Immature natural killer cell (primary cell): ENCODE results near the gene SPSB4. TPM values are rescaled to one million over a fixed set of nuclear protein-coding genes. Genes with fewer than 3 reads are reported as not detected.

ENCODE experiments used
- DNase-seq, 3 donors: peaks; one replicate each; pipeline ENCODE4 v3.0.0; 2022; ENCODE audit warnings: mixed read lengths in 1 of 3
- H3K27ac Mint-ChIP-seq, 6 donors: one replicate each; pipeline ENCODE4 v1.8.0; 2020; ENCODE audit warnings: mixed read lengths in 6 of 6, mild to moderate bottlenecking in 5 of 6, inconsistent platforms in 4 of 6, moderate library complexity in 3 of 6
- H3K27me3 Mint-ChIP-seq, 3 donors: one replicate each; pipeline ENCODE4 v1.8.0; 2020 to 2021; ENCODE audit warnings: low read depth in 3 of 3, mild to moderate bottlenecking in 3 of 3, mixed read lengths in 3 of 3, moderate library complexity in 3 of 3, inconsistent platforms in 1 of 3
- H3K36me3 Mint-ChIP-seq, 3 donors: one replicate each; pipeline ENCODE4 v1.8.0; 2020; ENCODE audit warnings: mixed read lengths in 3 of 3, inconsistent platforms in 2 of 3, mild to moderate bottlenecking in 2 of 3
- H3K4me1 Mint-ChIP-seq, 2 donors: one replicate each; pipeline ENCODE4 v1.8.0; 2020; ENCODE audit warnings: inconsistent platforms in 2 of 2, mild to moderate bottlenecking in 2 of 2, mixed read lengths in 2 of 2, moderate library complexity in 1 of 2
- H3K4me3 Mint-ChIP-seq, 5 donors: one replicate each; pipeline ENCODE4 v1.8.0; 2020; ENCODE audit warnings: mild to moderate bottlenecking in 5 of 5, mixed read lengths in 5 of 5, inconsistent platforms in 3 of 5, moderate library complexity in 3 of 5
- H3K9me3 Mint-ChIP-seq, 6 donors: one replicate each; pipeline ENCODE4 v1.8.0; 2020; ENCODE audit warnings: mild to moderate bottlenecking in 6 of 6, mixed read lengths in 6 of 6, inconsistent platforms in 4 of 6, moderate library complexity in 3 of 6
- polyA plus RNA-seq, 3 donors: library from polyadenylated mRNA; unstranded; fragments of 300-500 nt; fragmentation: Illumina TruSeq; gene quantifications; one replicate each; pipeline ENCODE4 v1.2.3, GENCODE V29; 2021

Gene SPSB4
- polyA plus RNA-seq, 3 donors from 2014 or later: not detected

DNA sequence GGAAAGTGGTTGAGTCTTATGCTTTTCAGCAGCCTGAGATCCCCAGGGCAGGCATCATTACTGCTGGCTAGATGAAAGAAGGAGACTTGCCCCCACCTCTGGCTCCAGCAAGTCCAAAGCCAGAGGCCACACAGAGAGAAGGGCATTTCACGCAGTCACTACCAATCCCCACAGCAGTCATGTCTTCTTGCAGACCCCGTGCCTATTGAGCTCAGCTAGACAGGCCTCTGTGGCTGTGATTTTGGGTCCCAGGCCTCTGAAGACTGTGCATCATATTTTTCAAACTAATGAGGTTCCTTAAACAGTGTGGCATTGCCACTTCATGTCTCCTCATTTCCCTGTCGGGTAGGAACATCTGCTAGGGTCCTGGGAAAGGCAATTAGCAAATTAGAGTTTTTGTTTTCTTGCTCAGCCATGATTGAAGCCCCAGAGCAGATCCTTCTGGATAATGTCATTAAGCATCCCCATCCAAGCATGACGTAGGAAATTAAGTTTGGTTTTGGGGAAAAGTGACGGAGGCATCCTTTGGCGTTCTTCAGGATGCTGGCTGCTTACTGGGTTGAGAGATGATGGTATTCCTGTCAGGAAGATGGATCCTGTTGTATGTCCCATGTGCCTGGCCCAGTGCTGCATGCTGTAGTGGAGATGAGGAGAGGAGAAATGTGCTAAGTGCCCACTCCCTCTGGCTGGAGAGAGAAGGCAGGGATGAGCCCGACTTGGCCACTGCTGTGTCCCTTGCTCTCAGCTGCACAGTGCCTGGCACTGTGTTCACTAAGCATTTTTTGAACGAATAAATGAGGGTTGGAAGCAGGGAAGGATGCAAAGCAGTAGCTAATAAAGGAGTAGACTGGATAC, 7.0 kb downstream of the SPSB4 start:
- Mint-ChIP-seq H3K27me3 (peaks cover 5 to 8% (median 6%) of the 10 kb centered on the region in 3 donors), H3K36me3 (peaks cover 0 to 3% (median 0%) of the 10 kb centered on the region in 3 donors), H3K4me1 (peaks cover 4 to 7% of the 10 kb centered on the region in 2 donors), H3K9me3 (no peaks in the 10 kb centered on the region), H3K4me3 (no peak overlapping the region), H3K27ac (no peak overlapping the region)
- no peak for DNase-seq

- no peaks in the 10 kb centered on the region for H3K9me3 Mint-ChIP-seq
- DNase-seq: no peak
- peak overlapping the region in 1 of 6 donors; percentile 68 for H3K27ac Mint-ChIP-seq
- no peak overlapping the region for H3K4me3 Mint-ChIP-seq
- H3K4me1 Mint-ChIP-seq: peaks cover 12 to 15% of the 10 kb centered on the region in 2 donors
- peaks cover 3 to 8% (median 6%) of the 10 kb centered on the region in 3 donors for H3K27me3 Mint-ChIP-seq
- H3K36me3 Mint-ChIP-seq: peaks cover 0 to 3% (median 0%) of the 10 kb centered on the region in 3 donors
Measured at GRCh38 chr3:141058996-141059395, 7.8 kb downstream of the SPSB4 start.

- no peak overlapping the region for H3K27ac Mint-ChIP-seq
- peaks cover 0 to 8% (median 3%) of the 10 kb centered on the region in 3 donors for H3K27me3 Mint-ChIP-seq
- no peak for DNase-seq
- H3K9me3 Mint-ChIP-seq: no peaks in the 10 kb centered on the region
- peaks cover 18 to 21% of the 10 kb centered on the region in 2 donors for H3K4me1 Mint-ChIP-seq
- peaks cover 0 to 3% (median 0%) of the 10 kb centered on the region in 3 donors for H3K36me3 Mint-ChIP-seq
- H3K4me3 Mint-ChIP-seq: no peak overlapping the region
Measured at GRCh38 chr3:141059816-141060215, 8.7 kb downstream of the SPSB4 start.

- H3K27me3 Mint-ChIP-seq: peaks cover 0 to 8% (median 0%) of the 10 kb centered on the region in 3 donors
- peaks cover 20 to 24% of the 10 kb centered on the region in 2 donors for H3K4me1 Mint-ChIP-seq
- DNase-seq: no peak
- no peak overlapping the region for H3K27ac Mint-ChIP-seq
- peaks cover 0 to 3% (median 0%) of the 10 kb centered on the region in 3 donors for H3K36me3 Mint-ChIP-seq
- H3K4me3 Mint-ChIP-seq: no peak overlapping the region
- no peaks in the 10 kb centered on the region for H3K9me3 Mint-ChIP-seq
Measured at GRCh38 chr3:141060327-141060726, 9.2 kb downstream of the SPSB4 start.

DNA sequence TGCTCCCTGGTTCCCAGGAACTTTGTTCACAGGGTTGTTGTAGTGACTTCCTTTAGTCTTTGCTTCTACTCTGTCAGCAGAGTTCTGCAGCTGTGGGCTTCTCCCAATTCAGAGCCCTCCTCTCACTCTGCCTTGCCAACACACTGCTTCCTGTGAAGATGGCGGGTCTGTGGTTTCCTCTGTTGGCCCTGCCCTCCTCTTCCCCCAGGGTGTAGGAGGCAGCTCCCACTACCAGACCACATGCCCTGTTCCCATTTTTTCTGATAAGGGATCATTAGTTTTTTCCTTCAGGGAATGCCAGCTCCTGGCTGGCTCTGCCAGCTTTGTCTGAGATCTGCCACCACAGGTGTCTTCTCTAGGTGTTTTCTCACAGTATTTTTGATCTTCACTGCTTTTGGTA, 12.7 kb downstream of the SPSB4 start:
- H3K4me3 Mint-ChIP-seq: peak overlapping the region; percentile 19 to 65 (median 51)
- peaks cover 20 to 27% of the 10 kb centered on the region in 2 donors for H3K4me1 Mint-ChIP-seq

DNA sequence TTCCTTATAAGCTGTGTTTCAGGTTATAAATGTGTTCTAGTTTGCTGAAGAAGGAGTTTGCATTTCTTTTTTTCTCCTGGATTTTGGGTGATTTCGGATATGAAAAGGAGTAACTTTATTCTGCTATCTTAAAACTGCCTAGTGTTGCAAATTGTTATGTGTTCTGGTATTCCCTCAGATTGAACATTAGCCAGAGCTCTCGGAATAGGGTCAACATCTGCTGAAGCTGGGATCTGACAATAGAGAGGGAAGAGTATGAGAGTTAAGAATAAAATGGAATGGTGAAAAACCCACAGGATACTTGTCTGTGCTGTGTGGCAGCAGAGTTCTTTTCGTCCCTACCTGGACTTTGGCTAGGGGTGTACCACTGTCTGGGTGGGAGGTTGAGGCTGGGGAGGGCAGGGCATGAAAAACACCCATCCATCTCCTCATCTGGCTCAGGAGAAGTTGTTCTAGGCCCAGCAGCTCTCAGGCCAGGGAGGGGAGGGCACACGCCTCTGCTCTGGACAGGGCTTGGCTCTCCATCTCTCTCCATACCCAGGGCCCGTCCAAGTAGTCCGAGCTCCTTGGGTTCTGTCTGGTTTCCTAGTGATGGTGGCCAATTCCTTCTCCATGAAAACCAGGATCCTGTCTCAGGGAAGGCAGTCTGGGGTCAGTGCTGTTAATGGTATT, 13.2 kb downstream of the SPSB4 start:
- Mint-ChIP-seq H3K27me3 (peaks cover 0 to 3% (median 0%) of the 10 kb centered on the region in 3 donors), H3K27ac (peak overlapping the region in 2 of 6 donors; percentile 22 to 77)

More for the DNA sequence above, 12.7 kb downstream of the SPSB4 start:
- Mint-ChIP-seq H3K36me3 (peaks cover 0 to 3% (median 0%) of the 10 kb centered on the region in 3 donors), H3K27me3 (peaks cover 0 to 3% (median 0%) of the 10 kb centered on the region in 3 donors), H3K9me3 (no peaks in the 10 kb centered on the region), H3K27ac (peak overlapping the region; percentile 1 to 77 (median 48))
- peak in 2 of 3 donors; percentile 14 to 27 for DNase-seq

DNA sequence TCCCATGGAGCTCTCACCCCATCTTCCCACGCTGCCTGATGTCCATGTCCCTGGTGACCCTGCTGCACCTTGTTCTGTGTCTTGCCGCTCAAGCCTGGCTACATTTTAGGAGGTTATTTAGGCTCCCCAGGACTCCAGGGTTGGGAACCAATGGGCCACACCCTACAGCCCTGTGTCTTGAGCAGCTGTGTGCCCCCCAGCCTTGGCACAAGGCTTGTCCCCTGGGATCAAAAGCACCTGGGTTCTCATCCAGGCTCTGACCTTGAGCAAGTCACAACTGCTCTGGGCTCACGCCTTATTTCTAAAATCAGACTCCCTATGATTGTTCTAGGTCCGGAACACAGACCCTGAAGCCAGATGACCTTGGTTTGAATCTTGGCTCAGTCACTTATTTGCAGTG, 14.1 kb downstream of the SPSB4 start:
- DNase-seq: no peak
- no peaks in the 10 kb centered on the region for H3K9me3 Mint-ChIP-seq
- H3K27ac Mint-ChIP-seq: peak overlapping the region in 1 of 6 donors; percentile 40
- H3K4me1 Mint-ChIP-seq: peaks cover 20 to 27% of the 10 kb centered on the region in 2 donors
- H3K36me3 Mint-ChIP-seq: no peaks in the 10 kb centered on the region
- H3K4me3 Mint-ChIP-seq: no peak overlapping the region
- peaks cover 0 to 3% (median 0%) of the 10 kb centered on the region in 3 donors for H3K27me3 Mint-ChIP-seq

More for the DNA sequence above, 13.2 kb downstream of the SPSB4 start:
- peaks cover 20 to 27% of the 10 kb centered on the region in 2 donors for H3K4me1 Mint-ChIP-seq
- H3K9me3 Mint-ChIP-seq: no peaks in the 10 kb centered on the region
- H3K4me3 Mint-ChIP-seq: peak overlapping the region in 3 of 5 donors; percentile 43 to 65 (median 51)
- no peak for DNase-seq
- no peaks in the 10 kb centered on the region for H3K36me3 Mint-ChIP-seq

DNA sequence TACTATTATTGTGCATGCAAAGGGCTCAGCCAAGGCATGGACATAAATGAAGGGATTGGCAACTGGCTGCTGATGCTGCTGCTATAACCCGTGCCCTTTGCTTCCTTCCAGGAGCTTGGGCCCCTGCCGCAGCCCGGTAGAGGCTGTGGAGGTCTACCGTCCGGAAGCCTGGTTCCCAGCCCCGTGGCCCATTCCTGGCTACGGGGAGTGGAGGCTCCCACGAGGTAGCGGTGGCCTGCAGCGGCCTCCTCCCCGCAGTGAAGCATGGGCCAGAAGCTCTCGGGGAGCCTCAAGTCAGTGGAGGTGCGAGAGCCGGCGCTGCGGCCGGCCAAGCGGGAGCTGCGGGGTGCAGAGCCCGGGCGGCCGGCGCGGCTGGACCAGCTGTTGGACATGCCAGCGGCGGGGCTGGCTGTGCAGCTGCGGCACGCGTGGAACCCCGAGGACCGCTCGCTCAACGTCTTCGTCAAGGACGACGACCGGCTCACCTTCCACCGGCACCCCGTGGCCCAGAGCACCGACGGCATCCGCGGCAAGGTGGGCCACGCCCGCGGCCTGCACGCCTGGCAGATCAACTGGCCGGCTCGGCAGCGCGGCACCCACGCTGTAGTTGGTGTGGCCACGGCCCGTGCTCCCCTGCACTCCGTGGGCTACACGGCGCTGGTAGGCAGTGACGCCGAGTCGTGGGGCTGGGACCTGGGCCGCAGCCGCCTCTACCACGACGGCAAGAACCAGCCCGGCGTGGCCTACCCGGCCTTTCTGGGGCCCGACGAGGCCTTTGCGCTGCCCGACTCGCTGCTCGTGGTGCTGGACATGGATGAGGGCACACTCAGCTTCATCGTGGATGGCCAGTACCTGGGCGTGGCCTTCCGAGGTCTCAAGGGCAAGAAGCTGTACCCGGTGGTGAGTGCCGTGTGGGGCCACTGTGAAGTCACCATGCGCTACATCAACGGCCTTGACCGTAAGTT, 15.0 kb downstream of the SPSB4 start:
- H3K36me3 Mint-ChIP-seq: no peaks in the 10 kb centered on the region
- peaks cover 20 to 27% of the 10 kb centered on the region in 2 donors for H3K4me1 Mint-ChIP-seq
- H3K9me3 Mint-ChIP-seq: no peaks in the 10 kb centered on the region
- H3K4me3 Mint-ChIP-seq: no peak overlapping the region
- no peak for DNase-seq
- H3K27me3 Mint-ChIP-seq: peaks cover 0 to 3% (median 0%) of the 10 kb centered on the region in 3 donors
- H3K27ac Mint-ChIP-seq: no peak overlapping the region

DNA sequence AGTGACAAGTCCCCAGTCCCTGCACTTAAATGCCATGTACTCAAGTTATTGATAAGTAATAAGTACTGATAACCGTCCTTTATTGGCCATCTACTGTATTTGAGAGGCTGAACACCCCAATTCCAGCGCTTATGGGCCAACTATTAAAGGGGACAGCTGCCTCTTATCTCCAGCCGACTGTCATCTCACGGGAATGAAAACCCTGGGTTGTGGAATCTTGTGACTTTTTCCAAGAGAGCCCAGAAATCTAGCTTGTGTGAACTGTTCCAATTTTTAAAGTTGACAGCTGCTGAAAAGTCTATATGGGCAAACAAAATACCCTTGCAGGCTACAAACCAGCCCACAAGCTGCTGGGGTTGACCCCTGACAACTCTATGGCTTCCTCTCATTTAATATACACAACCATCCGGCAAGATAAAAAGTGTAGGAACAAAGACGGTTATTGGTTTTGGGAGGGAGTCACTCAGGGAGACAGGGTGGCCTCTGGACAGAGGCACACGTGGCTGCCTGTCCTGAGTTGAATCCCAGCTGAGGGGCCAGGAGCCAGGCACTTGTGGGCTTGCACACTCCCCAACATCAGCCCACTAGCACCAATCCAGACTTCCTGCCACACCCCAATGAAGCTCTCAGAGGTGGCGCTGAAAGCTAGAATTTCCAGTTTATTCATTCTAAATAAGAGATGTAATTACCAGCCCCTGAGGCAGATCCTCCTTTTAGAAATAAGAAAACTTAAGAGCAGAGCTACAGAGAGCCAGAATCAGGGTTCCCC, 16.2 kb downstream of the SPSB4 start:
- no peaks in the 10 kb centered on the region for H3K36me3 Mint-ChIP-seq
- no peak overlapping the region for H3K4me3 Mint-ChIP-seq
- H3K27me3 Mint-ChIP-seq: peaks cover 0 to 3% (median 0%) of the 10 kb centered on the region in 3 donors
- H3K27ac Mint-ChIP-seq: no peak overlapping the region
- no peaks in the 10 kb centered on the region for H3K9me3 Mint-ChIP-seq
- H3K4me1 Mint-ChIP-seq: peaks cover 20 to 27% of the 10 kb centered on the region in 2 donors
- no peak for DNase-seq

DNA sequence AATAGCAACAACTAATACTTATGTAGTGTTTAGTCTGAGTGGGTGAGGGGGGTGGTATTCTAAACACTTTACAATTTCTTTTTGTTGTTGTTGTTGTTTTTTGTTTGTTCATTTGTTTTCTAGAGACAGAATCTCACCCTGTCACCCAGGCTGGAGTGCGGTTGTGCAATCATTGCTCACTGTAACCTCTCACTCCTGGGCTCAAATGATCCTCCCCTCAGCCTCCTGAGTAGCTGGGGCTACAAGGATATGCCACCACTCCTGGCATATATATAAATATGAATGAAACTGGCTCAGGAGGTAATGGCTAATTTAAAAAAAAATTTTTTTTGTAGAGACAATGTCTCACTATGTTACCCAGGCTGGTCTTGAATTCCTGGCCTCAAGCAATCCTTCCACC, 19.1 kb downstream of the SPSB4 start:
- Mint-ChIP-seq H3K4me1 (peaks cover under 1 to 4% of the 10 kb centered on the region in 2 donors), H3K36me3 (no peaks in the 10 kb centered on the region), H3K4me3 (no peak overlapping the region), H3K27ac (no peak overlapping the region), H3K9me3 (no peaks in the 10 kb centered on the region), H3K27me3 (no peaks in the 10 kb centered on the region)
- DNase-seq: no peak

DNA sequence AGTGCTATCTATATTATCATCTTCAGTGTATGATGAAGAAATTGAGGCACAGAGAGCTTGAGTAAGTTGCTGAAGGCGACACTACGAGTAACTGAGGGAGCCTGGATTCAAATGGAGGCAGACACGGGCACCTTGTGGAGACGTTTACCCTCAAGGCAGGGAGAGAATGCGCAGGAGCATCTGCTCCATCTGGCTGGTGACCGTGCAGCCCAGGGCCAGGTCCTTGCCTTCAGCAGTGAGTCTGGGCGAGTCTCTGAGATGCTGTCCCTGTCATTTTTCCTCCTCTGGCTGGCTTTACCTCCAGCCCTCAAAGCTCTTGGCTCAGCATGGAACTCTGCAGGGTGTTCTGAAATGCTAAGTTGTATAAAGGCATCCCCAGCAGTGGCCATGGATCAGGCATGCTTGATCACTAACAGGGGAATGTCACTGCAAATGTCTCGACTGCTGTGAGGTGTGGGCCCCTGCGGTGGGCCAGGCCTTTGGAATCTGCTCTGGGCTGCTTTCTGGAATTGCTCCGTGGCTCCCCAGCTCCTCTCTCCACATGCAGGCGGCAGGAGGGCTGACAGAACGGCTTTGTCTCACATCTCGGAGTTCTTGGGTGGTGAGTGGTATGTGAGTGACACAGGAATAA, 19.7 kb downstream of the SPSB4 start:
- H3K27ac Mint-ChIP-seq: no peak overlapping the region
- H3K4me1 Mint-ChIP-seq: no peaks in the 10 kb centered on the region
- no peaks in the 10 kb centered on the region for H3K9me3 Mint-ChIP-seq
- DNase-seq: no peak
- H3K27me3 Mint-ChIP-seq: no peaks in the 10 kb centered on the region
- no peaks in the 10 kb centered on the region for H3K36me3 Mint-ChIP-seq
- no peak overlapping the region for H3K4me3 Mint-ChIP-seq

DNA sequence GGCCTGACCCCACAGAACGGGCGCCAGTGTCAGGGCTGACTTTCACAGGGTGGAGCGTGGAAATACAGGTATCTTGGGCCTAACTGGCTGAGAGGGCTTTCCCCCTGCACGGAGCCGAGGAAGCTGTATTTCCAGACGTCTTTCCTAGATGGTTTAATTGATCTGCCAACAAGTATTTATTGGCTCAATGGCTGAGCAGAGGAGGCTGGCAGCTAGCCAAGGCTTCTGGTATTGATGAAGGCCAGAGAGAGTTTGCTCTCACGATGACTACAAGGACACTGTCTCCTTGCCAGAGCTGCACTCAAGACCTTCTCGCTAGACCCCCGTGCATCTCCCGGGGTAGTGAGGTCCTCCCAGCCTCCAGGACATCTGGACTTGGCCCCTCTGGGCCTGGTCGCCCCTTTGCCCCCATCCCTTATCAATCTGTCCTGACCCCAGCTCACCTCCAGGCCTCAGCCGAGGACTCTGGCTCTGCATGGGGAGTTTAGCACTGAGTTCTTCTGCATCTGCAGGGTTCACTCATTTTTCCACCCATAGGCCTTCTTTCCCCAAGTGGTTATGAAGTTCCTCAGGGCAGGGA, 20.6 kb downstream of the SPSB4 start:
- Mint-ChIP-seq H3K27ac (no peak overlapping the region), H3K9me3 (no peaks in the 10 kb centered on the region), H3K36me3 (no peaks in the 10 kb centered on the region), H3K4me3 (no peak overlapping the region), H3K4me1 (peaks cover 2 to 4% of the 10 kb centered on the region in 2 donors), H3K27me3 (peaks cover 0 to 3% (median 2%) of the 10 kb centered on the region in 3 donors)
- DNase-seq: no peak
